Endodermal cell (in vitro differentiated cells): Measurements from ENCODE around the gene PTPRT. TPM values are rescaled to one million over a fixed set of nuclear protein-coding genes. Genes with fewer than 3 reads are reported as not detected.

Experiments used
- DNase-seq: peaks from one replicate; pipeline ENCODE4 v3.0.0-alpha.2; 2017
- H3K27ac ChIP-seq: 2 replicates; pipeline ENCODE4 v1.5.1; 2013; ENCODE audit warnings: mild to moderate bottlenecking, low read depth, low read length, moderate library complexity
- H3K27me3 ChIP-seq: 2 replicates; pipeline ENCODE4 v1.6.1; 2013; ENCODE audit warnings: mild to moderate bottlenecking, low read length, moderate library complexity; ENCODE audit not compliant: insufficient read depth, control insufficient read depth, poor library complexity, severe bottlenecking
- H3K36me3 ChIP-seq: 2 replicates; pipeline ENCODE4 v1.7.0; 2013; ENCODE audit warnings: mild to moderate bottlenecking, low read length, moderate library complexity; ENCODE audit not compliant: control insufficient read depth, insufficient read depth
- H3K4me1 ChIP-seq: one replicate; pipeline ENCODE4 v1.7.0; 2013; ENCODE audit warnings: low read length; ENCODE audit not compliant: control insufficient read depth, insufficient read depth
- H3K4me3 ChIP-seq: 2 replicates; pipeline ENCODE4 v1.5.1; 2013; ENCODE audit warnings: mild to moderate bottlenecking, low read length, moderate library complexity
- H3K9ac ChIP-seq: 2 replicates; pipeline ENCODE4 v1.6.1; 2013; ENCODE audit warnings: mild to moderate bottlenecking, low read length, moderate library complexity; ENCODE audit not compliant: poor library complexity, severe bottlenecking; ENCODE audit errors: extremely low read depth
- H3K9me3 ChIP-seq: 2 replicates; pipeline ENCODE4 v1.6.1; 2013; ENCODE audit warnings: mild to moderate bottlenecking, low read length, moderate library complexity; ENCODE audit not compliant: control insufficient read depth
- H3K27ac Mint-ChIP-seq: 2 replicates; pipeline ENCODE4 v1.8.0; 2020; ENCODE audit warnings: mixed read lengths
- H3K27me3 Mint-ChIP-seq: 2 replicates; pipeline ENCODE4 v1.8.0; 2021; ENCODE audit warnings: mild to moderate bottlenecking, mixed read lengths; ENCODE audit not compliant: insufficient read depth
- H3K36me3 Mint-ChIP-seq: 2 replicates; pipeline ENCODE4 v1.8.0; 2020; ENCODE audit warnings: low read depth, mixed read lengths
- H3K4me1 Mint-ChIP-seq: 2 replicates; pipeline ENCODE4 v1.8.0; 2020; ENCODE audit warnings: mixed read lengths
- H3K4me3 Mint-ChIP-seq: 2 replicates; pipeline ENCODE4 v1.8.0; 2020; ENCODE audit warnings: mild to moderate bottlenecking, moderate library complexity, mixed read lengths
- H3K9me3 Mint-ChIP-seq: 2 replicates; pipeline ENCODE4 v1.8.0; 2020; ENCODE audit warnings: mild to moderate bottlenecking, mixed read lengths
- whole genome bisulfite sequencing, 2 experiments: methylation state at CpG; one replicate each; pipeline versions ENCODE4 v1.1.5 to v1.1.7; 2013; ENCODE audit warnings: missing lambda C conversion rate in 2 of 2, mixed read lengths in 1 of 2; ENCODE audit not compliant: insufficient coverage in 1 of 2, insufficient read length in 1 of 2; 5-methylcytosine and 5-hydroxymethylcytosine counted together
- total RNA-seq, 2 donors: library from RNA; stranded (reverse); fragmentation: NEBNext Ultra II Directional in 1 of 2; extraction: Animal tissue kit (Norgen Biotek cat#: 25700) in 1 of 2; gene quantifications; 2 replicates in 1 of 2; 3 replicates in 1 of 2; pipeline ENCODE4 v1.2.1, GENCODE V29; 2021
- TF ChIP-seq, protein P1 (sequence below): fragments of 200-600 bp; sonication (generic); conservative IDR thresholded peaks from 2 replicates; pipeline ENCODE4 v1.5.0; 2021; ENCODE audit warnings: antibody characterized with exemption, mild to moderate bottlenecking

The PTPRT gene
- total RNA-seq, 2 donors from 2014 or later, result 2.3 to 2.7 TPM

DNA sequence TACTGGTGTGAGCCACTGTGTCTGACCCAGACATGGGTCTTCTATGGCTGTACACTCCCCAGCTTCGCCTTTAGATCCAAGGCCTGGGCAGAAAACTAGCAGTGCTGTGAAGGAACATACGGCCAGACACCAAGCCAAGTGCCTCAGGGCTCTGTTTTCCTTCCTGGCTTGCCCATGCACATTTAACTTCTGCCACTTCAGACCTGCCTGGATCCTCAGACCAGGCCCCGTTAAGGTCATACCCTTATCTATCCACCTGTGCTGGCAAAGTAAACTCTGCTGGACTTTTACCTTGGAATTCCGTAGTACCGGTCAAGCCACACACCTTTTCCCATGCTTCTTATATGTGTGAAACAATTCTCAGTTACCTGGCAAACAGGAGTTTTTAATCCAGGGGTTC is 644.8 kb downstream of the PTPRT start:
- 76 to 88% methylated on average over 3 to 5 of the region's 5 CpGs for whole genome bisulfite sequencing, 2 experiments
- no peaks in the 10 kb centered on the region for H3K9me3 ChIP-seq
- H3K27ac Mint-ChIP-seq, result no peak overlapping the region

DNA sequence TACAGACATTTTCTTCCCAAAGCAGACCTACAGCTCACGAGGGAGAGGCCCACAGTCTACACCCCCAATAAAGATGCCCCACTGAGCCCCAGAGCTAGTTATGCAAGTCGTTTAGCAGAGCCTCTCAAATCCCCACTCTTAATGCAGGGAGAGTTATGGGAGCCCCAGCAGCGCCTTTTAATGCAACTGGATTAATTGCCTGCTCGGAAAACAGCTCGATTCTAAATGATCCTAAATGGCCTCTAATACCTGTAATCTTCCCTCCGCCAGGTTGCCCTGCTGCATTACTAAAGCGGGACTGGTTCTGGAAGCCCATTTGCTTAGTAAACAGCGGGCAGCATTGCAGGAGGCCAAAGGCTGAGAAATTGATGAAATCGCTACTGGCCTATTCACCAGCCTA is 656.9 kb downstream of the PTPRT start:
- 83 to 90% methylated on average over 8 to 9 of the region's 9 CpGs for WGBS, 2 experiments
- no peak overlapping the region for H3K27ac Mint-ChIP-seq

More for the DNA sequence above, 644.8 kb downstream of the PTPRT start:
- no peaks in the 10 kb centered on the region for H3K4me1 ChIP-seq
- H3K27ac ChIP-seq, result no peak overlapping the region
- no peak for DNase-seq
- H3K9me3 Mint-ChIP-seq, result no peaks in the 10 kb centered on the region
- no peaks in the 10 kb centered on the region for H3K36me3 ChIP-seq
- H3K27me3 ChIP-seq, result peaks cover 4% of the 10 kb centered on the region
- H3K4me3 Mint-ChIP-seq, result no peak overlapping the region
- TF ChIP-seq, protein P1, sequence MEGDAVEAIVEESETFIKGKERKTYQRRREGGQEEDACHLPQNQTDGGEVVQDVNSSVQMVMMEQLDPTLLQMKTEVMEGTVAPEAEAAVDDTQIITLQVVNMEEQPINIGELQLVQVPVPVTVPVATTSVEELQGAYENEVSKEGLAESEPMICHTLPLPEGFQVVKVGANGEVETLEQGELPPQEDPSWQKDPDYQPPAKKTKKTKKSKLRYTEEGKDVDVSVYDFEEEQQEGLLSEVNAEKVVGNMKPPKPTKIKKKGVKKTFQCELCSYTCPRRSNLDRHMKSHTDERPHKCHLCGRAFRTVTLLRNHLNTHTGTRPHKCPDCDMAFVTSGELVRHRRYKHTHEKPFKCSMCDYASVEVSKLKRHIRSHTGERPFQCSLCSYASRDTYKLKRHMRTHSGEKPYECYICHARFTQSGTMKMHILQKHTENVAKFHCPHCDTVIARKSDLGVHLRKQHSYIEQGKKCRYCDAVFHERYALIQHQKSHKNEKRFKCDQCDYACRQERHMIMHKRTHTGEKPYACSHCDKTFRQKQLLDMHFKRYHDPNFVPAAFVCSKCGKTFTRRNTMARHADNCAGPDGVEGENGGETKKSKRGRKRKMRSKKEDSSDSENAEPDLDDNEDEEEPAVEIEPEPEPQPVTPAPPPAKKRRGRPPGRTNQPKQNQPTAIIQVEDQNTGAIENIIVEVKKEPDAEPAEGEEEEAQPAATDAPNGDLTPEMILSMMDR, result no peak
- H3K9ac ChIP-seq, result no peak overlapping the region
- H3K4me3 ChIP-seq, result no peak overlapping the region
- H3K36me3 Mint-ChIP-seq, result no peaks in the 10 kb centered on the region
- H3K27me3 Mint-ChIP-seq, result peaks cover 13% of the 10 kb centered on the region
- peaks cover 1% of the 10 kb centered on the region for H3K4me1 Mint-ChIP-seq

DNA sequence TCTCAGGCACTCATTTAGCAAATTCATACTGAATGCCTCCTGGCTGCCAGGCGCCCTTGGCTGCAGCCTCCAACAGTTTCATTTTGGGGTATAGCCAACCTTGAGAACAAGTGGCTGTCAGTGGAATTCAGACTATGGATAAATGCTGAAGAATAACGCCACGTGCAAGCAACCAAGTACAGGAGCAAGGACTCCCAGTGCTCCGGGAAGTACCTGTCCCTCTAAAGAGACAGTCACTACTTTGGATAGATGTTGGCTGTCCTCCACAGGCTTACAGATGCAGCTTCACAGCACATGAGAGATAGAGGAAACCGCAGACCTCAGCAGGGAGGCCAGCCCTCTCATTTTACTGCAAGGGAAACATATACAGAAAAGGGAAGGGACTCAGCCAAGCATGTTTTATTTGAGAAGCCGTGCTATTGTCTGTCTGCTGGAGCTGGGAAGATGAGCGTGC is 658.2 kb downstream of the PTPRT start:
- H3K4me1 ChIP-seq, result no peaks in the 10 kb centered on the region
- Mint-ChIP-seq H3K27me3 (peaks cover 2% of the 10 kb centered on the region), H3K4me3 (no peak overlapping the region), H3K36me3 (no peaks in the 10 kb centered on the region), H3K27ac (no peak overlapping the region), H3K9me3 (no peaks in the 10 kb centered on the region), H3K4me1 (no peaks in the 10 kb centered on the region)
- no peak for DNase-seq
- TF ChIP-seq, protein P1, result no peak
- no peak overlapping the region for H3K9ac ChIP-seq
- WGBS, 2 experiments, result 81 to 95% methylated on average over 6 to 7 of the region's 7 CpGs
- H3K27me3 ChIP-seq, result no peaks in the 10 kb centered on the region
- no peak overlapping the region for H3K27ac ChIP-seq
- H3K4me3 ChIP-seq, result no peak overlapping the region
- H3K9me3 ChIP-seq, result no peaks in the 10 kb centered on the region
- H3K36me3 ChIP-seq, result no peaks in the 10 kb centered on the region

More for the DNA sequence above, 656.9 kb downstream of the PTPRT start:
- TF ChIP-seq, protein P1, result no peak
- no peak overlapping the region for H3K27ac ChIP-seq
- H3K4me1 Mint-ChIP-seq, result no peaks in the 10 kb centered on the region
- H3K36me3 ChIP-seq, result no peaks in the 10 kb centered on the region
- no peak for DNase-seq
- no peaks in the 10 kb centered on the region for H3K9me3 Mint-ChIP-seq
- H3K4me1 ChIP-seq, result no peaks in the 10 kb centered on the region
- H3K9ac ChIP-seq, result no peak overlapping the region
- peaks cover 3% of the 10 kb centered on the region for H3K27me3 Mint-ChIP-seq
- no peaks in the 10 kb centered on the region for H3K36me3 Mint-ChIP-seq
- no peak overlapping the region for H3K4me3 ChIP-seq
- no peaks in the 10 kb centered on the region for H3K9me3 ChIP-seq
- no peak overlapping the region for H3K4me3 Mint-ChIP-seq
- H3K27me3 ChIP-seq, result no peaks in the 10 kb centered on the region
